HepG2 (cell line): Measurements from ENCODE around the gene HSPA1A. TPM values are rescaled to one million over a fixed set of nuclear protein-coding genes. Genes with fewer than 3 reads are reported as not detected.

Experiments used
- ATF5 ChIP-seq: sonication (generic); formaldehyde crosslinking; IDR thresholded peaks from 2 replicates; pipeline ENCODE4 v1.4.0; 2020; ENCODE audit warnings: mild to moderate bottlenecking, low read depth, missing genetic modification reagents
- ELK4 ChIP-seq: sonication (generic); formaldehyde crosslinking; IDR thresholded peaks from 2 replicates; pipeline ENCODE4 v1.9.0; 2021; ENCODE audit warnings: missing genetic modification reagents, borderline replicate concordance
- HOXD1 ChIP-seq: sonication (generic); formaldehyde crosslinking; IDR thresholded peaks from 2 replicates; pipeline ENCODE4 v1.5.0; 2020; ENCODE audit warnings: missing genetic modification reagents
- KLF9 ChIP-seq: IDR thresholded peaks from 2 replicates; pipeline ENCODE4 v1.6.1; 2016; ENCODE audit warnings: low read depth
- MTF2 ChIP-seq: sonication (generic); formaldehyde crosslinking; IDR thresholded peaks from 2 replicates; pipeline ENCODE4 v1.5.0; 2020; ENCODE audit warnings: missing genetic modification reagents, borderline replicate concordance
- PLRG1 ChIP-seq: fragments of 450-650 bp; conservative IDR thresholded peaks from 2 replicates; pipeline ENCODE4 v1.6.1; 2016
- PLSCR1 ChIP-seq: sonication (generic); formaldehyde crosslinking; IDR thresholded peaks from 2 replicates; pipeline ENCODE4 v1.5.0; 2020; ENCODE audit warnings: missing genetic modification reagents, mild to moderate bottlenecking, borderline replicate concordance
- POGZ ChIP-seq: sonication (generic); formaldehyde crosslinking; IDR thresholded peaks from 2 replicates; pipeline ENCODE4 v1.4.0; 2020; ENCODE audit warnings: mild to moderate bottlenecking, missing genetic modification reagents
- RARG ChIP-seq: sonication (generic); formaldehyde crosslinking; IDR thresholded peaks from 2 replicates; pipeline ENCODE4 v1.4.0; 2020; ENCODE audit warnings: low read depth, mild to moderate bottlenecking, missing genetic modification reagents
- REST ChIP-seq, 2 experiments: IDR thresholded peaks; 2 replicates each; pipeline ENCODE4 v1.6.1; 2011 to 2012; ENCODE audit warnings: low read length in 2 of 2, borderline replicate concordance in 1 of 2, low read depth in 1 of 2, mild to moderate bottlenecking in 1 of 2, moderate library complexity in 1 of 2
- SRF ChIP-seq: IDR thresholded peaks from 2 replicates; pipeline ENCODE4 v1.6.1; 2011; ENCODE audit warnings: mild to moderate bottlenecking, low read depth, low read length, moderate library complexity
- THYN1 ChIP-seq: sonication (generic); formaldehyde crosslinking; IDR thresholded peaks from 2 replicates; pipeline ENCODE4 v1.8.1; 2023; ENCODE audit warnings: low read depth, mild to moderate bottlenecking, moderate library complexity, missing genetic modification reagents, borderline replicate concordance
- ZNF253 ChIP-seq: sonication (generic); formaldehyde crosslinking; IDR thresholded peaks from 2 replicates; pipeline ENCODE4 v1.8.0; 2022; ENCODE audit warnings: mild to moderate bottlenecking, missing genetic modification reagents, borderline replicate concordance
- ZNF281 ChIP-seq: sonication (generic); formaldehyde crosslinking; IDR thresholded peaks from 2 replicates; pipeline ENCODE4 v1.4.0; 2020; ENCODE audit warnings: missing genetic modification reagents, borderline replicate concordance
- ZNF333 ChIP-seq: sonication (generic); formaldehyde crosslinking; IDR thresholded peaks from 2 replicates; pipeline ENCODE4 v1.4.0; 2020; ENCODE audit warnings: mild to moderate bottlenecking, missing genetic modification reagents, borderline replicate concordance
- ZNF543 ChIP-seq: sonication (generic); formaldehyde crosslinking; IDR thresholded peaks from 2 replicates; pipeline ENCODE4 v1.4.0; 2020; ENCODE audit warnings: mild to moderate bottlenecking, missing genetic modification reagents
- ZNF776 ChIP-seq: sonication (generic); formaldehyde crosslinking; IDR thresholded peaks from 2 replicates; pipeline ENCODE4 v1.4.0; 2020; ENCODE audit warnings: mild to moderate bottlenecking, missing genetic modification reagents
- ZNF781 ChIP-seq: sonication (generic); formaldehyde crosslinking; IDR thresholded peaks from 2 replicates; pipeline ENCODE4 v1.5.1; 2020; ENCODE audit warnings: borderline replicate concordance, mild to moderate bottlenecking, missing genetic modification reagents; ENCODE audit errors: not compliant biosample characterization
- ZSCAN21 ChIP-seq: sonication (generic); formaldehyde crosslinking; IDR thresholded peaks from 2 replicates; pipeline ENCODE4 v1.8.0; 2022; ENCODE audit warnings: mild to moderate bottlenecking, missing genetic modification reagents, moderate library complexity, borderline replicate concordance
- polyA plus RNA-seq, 8 experiments: library from polyadenylated mRNA; depleted of rRNA in 3 of 8; stranded (reverse) in 7 of 8; unstranded in 1 of 8; fragments of >200 nt; fragmentation: Illumina TruSeq in 4 of 8; extraction: Trizol in 4 of 8; gene quantifications; 2 replicates each; pipeline versions ENCODE4 v1.2.1 to v1.2.3, GENCODE V29; 2011 to 2016; ENCODE audit warnings: low read depth in 4 of 8, missing spikeins in 1 of 8, mixed read lengths in 1 of 8; ENCODE audit not compliant: insufficient read depth in 1 of 8
- total RNA-seq, 5 experiments: library from RNA; depleted of rRNA; stranded (reverse); fragments of >200 nt; fragmentation: Illumina TruSeq; extraction: Trizol; gene quantifications; 2 replicates each; pipeline ENCODE4 v1.2.3, GENCODE V29; 2016; ENCODE audit warnings: low read depth in 1 of 5

HSPA1A gene
- total and polyA plus RNA-seq, 2 of the 13 experiments (the other 11 are each of a cell fraction or from before 2014, with no cell fraction given), result 44.5 to 85.0 TPM

- TF ChIP-seq ATF5 (no peak), ZNF543 (CRISPR knock-in tag) (no peak), THYN1 (CRISPR knock-in tag) (no peak), ELK4 (CRISPR knock-in tag) (0 out of 2 replicates have a peak, but pooled peaks have one; percentile 15), SRF (no peak), PLRG1 (no peak), HOXD1 (CRISPR knock-in tag) (peak; percentile 76; the same call in 1 of the 2 replicates), KLF9 (no peak), REST (IDR thresholded peaks at IDR 0.05; ENCODE audit: borderline replicate concordance in 1 of 2, low read depth in 1 of 2, low read length in 2 of 2) (0 out of 4 replicates have a peak, but pooled peaks of 1 of the 2 experiments have one; percentile 67), ZNF333 (CRISPR knock-in tag) (no peak), ZNF781 (CRISPR knock-in tag) (no peak), RARG (no peak), ZNF281 (CRISPR knock-in tag) (no peak), POGZ (CRISPR knock-in tag) (no peak; the same call in 1 of the 2 replicates), ZNF253 (CRISPR knock-in tag) (peak; percentile 65; the same call in 1 of the 2 replicates), MTF2 (CRISPR knock-in tag) (no peak), ZSCAN21 (CRISPR knock-in tag) (peak; percentile 45; the same call in 1 of the 2 replicates), ZNF776 (CRISPR knock-in tag) (no peak), PLSCR1 (CRISPR knock-in tag) (no peak)
Measured at GRCh38 chr6:31815025-31815838, at the start of gene HSPA1A, which contains the start of gene HSPA1L (continued).
